ENCODE measurements around the gene SLIT3.

Gene SLIT3

GRCh38 chr5:169153405-169153804, 147.5 kb downstream of the SLIT3 start:
- DNase-seq (ENCODE audit: extremely low read depth, insufficient read length), result no peak
- H3K36me3 ChIP-seq (ENCODE audit: control insufficient read depth, insufficient read depth, low read length), result no peaks in the 10 kb centered on the region
- H3K4me3 ChIP-seq (replicated peaks; ENCODE audit: low read depth, low read length), result no peak overlapping the region
- H3K27me3 ChIP-seq (replicated peaks; ENCODE audit: control insufficient read depth, insufficient read depth, low read length), result no peaks in the 10 kb centered on the region; the same call in 1 of the 2 replicates
- no peak for TF ChIP-seq CTCF (IDR thresholded peaks at IDR 0.05; ENCODE audit: insufficient read depth, low read length, poor library complexity, severe bottlenecking)

- no peaks in the 10 kb centered on the region for H3K36me3 ChIP-seq (ENCODE audit: control insufficient read depth, insufficient read depth, low read length)
- H3K4me3 ChIP-seq (replicated peaks; ENCODE audit: low read depth, low read length), result no peak overlapping the region
- no peak for TF ChIP-seq CTCF (IDR thresholded peaks at IDR 0.05; ENCODE audit: insufficient read depth, low read length, poor library complexity, severe bottlenecking)
- DNase-seq (ENCODE audit: extremely low read depth, insufficient read length), result no peak
- H3K27me3 ChIP-seq (replicated peaks; ENCODE audit: control insufficient read depth, insufficient read depth, low read length), result no peaks in the 10 kb centered on the region; the same call in 1 of the 2 replicates
Measured at GRCh38 chr5:169152946-169153345, 148.0 kb downstream of the SLIT3 start.

GRCh38 chr5:169152453-169152852, 148.5 kb downstream of the SLIT3 start:
- no peaks in the 10 kb centered on the region; the same call in 1 of the 2 replicates for H3K27me3 ChIP-seq (replicated peaks; ENCODE audit: control insufficient read depth, insufficient read depth, low read length)
- TF ChIP-seq CTCF (IDR thresholded peaks at IDR 0.05; ENCODE audit: insufficient read depth, low read length, poor library complexity, severe bottlenecking), result no peak
- no peak for DNase-seq (ENCODE audit: extremely low read depth, insufficient read length)

DNA sequence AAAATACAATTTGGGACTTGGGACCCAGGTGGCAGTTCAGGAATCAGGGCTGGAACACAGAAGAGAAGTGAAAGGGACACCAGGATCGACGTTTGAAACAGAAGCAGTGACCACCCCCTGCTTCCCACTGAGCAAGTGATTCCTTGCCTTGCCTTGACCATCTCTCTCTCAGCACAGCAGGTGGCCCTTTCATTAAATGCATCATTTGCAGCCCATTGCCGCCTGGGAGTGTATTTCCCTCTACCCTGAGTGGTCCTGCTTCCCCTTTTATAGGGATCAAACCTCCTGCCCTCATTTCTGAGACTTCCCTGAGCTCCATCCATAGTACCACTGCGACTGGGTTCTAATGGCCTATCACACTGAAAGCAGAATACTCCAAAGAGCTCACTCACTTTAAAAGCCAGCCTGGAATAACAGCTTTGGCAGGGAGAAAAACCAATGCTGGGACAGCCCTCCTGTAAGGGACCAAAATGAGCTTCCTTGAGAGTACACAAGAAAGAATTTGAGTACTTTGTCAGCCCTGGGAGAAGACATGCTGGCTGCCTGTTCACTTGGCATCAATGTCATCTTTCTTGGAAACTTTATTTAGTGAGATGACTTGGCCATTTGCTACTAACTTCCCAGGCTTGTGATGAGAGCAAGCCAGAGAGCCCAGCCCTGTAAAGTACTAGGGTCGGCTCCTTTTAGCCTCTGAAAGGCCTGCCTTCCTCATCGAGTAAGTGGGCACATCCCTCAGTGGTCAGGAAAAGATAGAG, 149.7 kb downstream of the SLIT3 start:
- H3K36me3 ChIP-seq (ENCODE audit: control insufficient read depth, insufficient read depth, low read length), result no peaks in the 10 kb centered on the region
- no peaks in the 10 kb centered on the region; the same call in 1 of the 2 replicates for H3K27me3 ChIP-seq (replicated peaks; ENCODE audit: control insufficient read depth, insufficient read depth, low read length)
- TF ChIP-seq CTCF (IDR thresholded peaks at IDR 0.05; ENCODE audit: insufficient read depth, low read length, poor library complexity, severe bottlenecking), result no peak
- DNase-seq (ENCODE audit: extremely low read depth, insufficient read length), result no peak
- H3K4me3 ChIP-seq (replicated peaks; ENCODE audit: low read depth, low read length), result no peak overlapping the region

More at GRCh38 chr5:169152453-169152852, 148.5 kb downstream of the SLIT3 start:
- Histone ChIP-seq H3K36me3 (ENCODE audit: control insufficient read depth, insufficient read depth, low read length) (no peaks in the 10 kb centered on the region), H3K4me3 (replicated peaks; ENCODE audit: low read depth, low read length) (no peak overlapping the region)

DNA sequence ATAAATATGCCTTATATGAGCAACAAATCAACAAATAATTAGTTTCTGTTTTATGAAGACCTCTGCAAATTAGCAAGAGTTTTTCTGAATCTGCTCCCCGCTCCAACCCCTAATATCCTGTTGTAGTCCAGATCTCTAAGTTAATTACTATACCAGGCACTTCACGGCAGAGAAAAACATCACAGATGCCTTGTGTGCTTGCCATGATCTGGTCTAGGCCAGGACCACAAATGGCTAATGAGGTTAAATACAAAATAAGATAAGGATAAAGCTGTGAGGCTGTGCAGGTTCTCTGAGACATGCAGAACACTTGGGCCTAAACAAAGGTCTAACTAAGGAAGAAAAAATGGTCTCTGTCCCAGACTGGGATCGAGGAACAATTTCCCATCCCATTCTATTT, 150.8 kb downstream of the SLIT3 start:
- Histone ChIP-seq H3K36me3 (ENCODE audit: control insufficient read depth, insufficient read depth, low read length) (no peaks in the 10 kb centered on the region), H3K4me3 (replicated peaks; ENCODE audit: low read depth, low read length) (no peak overlapping the region), H3K27me3 (replicated peaks; ENCODE audit: control insufficient read depth, insufficient read depth, low read length) (no peaks in the 10 kb centered on the region; the same call in 1 of the 2 replicates)
- no peak for TF ChIP-seq CTCF (IDR thresholded peaks at IDR 0.05; ENCODE audit: insufficient read depth, low read length, poor library complexity, severe bottlenecking)
- DNase-seq (ENCODE audit: extremely low read depth, insufficient read length), result no peak

Measured in GM06990 (cell line).